ENCODE measurements around the gene MVD.
"Not testable (repeated sequence)": the region's sequence is repeated elsewhere in the genome, so short reads cannot be mapped to it uniquely, and the experiment has no call there.

MVD gene

GRCh38 chr16:88672776-88673175 is 9.9 kb upstream of the MVD start:
- H3K36me3 ChIP-seq = no peaks in the 10 kb centered on the region
- H3K27ac ChIP-seq = no peak overlapping the region
- H3K9me3 ChIP-seq (ENCODE audit: severe bottlenecking) = no peaks in the 10 kb centered on the region
- peak; percentile 40 for DNase-seq
- no peaks in the 10 kb centered on the region for H3K27me3 ChIP-seq (ENCODE audit: insufficient read depth, low read depth, severe bottlenecking)
- peak; percentile 72 for TF ChIP-seq CTCF (IDR thresholded peaks at IDR 0.05; ENCODE audit: low read depth, low read length)
- no peak overlapping the region for H3K4me3 ChIP-seq (ENCODE audit: low read depth, low read length)

- Histone ChIP-seq H3K4me3 (ENCODE audit: low read depth, low read length) (no peak overlapping the region), H3K27me3 (ENCODE audit: insufficient read depth, low read depth, severe bottlenecking) (no peaks in the 10 kb centered on the region), H3K36me3 (no peaks in the 10 kb centered on the region), H3K9me3 (ENCODE audit: severe bottlenecking) (no peaks in the 10 kb centered on the region), H3K27ac (no peak overlapping the region)
- TF ChIP-seq CTCF (IDR thresholded peaks at IDR 0.05; ENCODE audit: low read depth, low read length) = no peak
- no peak for DNase-seq
These were observed 8.9 kb upstream of the MVD start for GRCh38 chr16:88671806-88672205.

GRCh38 chr16:88669980-88670379 is 7.1 kb upstream of the MVD start:
- DNase-seq = no peak
- no peak for TF ChIP-seq CTCF (IDR thresholded peaks at IDR 0.05; ENCODE audit: low read depth, low read length)
- no peaks in the 10 kb centered on the region for H3K36me3 ChIP-seq
- H3K27me3 ChIP-seq (ENCODE audit: insufficient read depth, low read depth, severe bottlenecking) = no peaks in the 10 kb centered on the region
- H3K27ac ChIP-seq = no peak overlapping the region
- H3K9me3 ChIP-seq (ENCODE audit: severe bottlenecking) = no peaks in the 10 kb centered on the region
- no peak overlapping the region for H3K4me3 ChIP-seq (ENCODE audit: low read depth, low read length)

- H3K36me3 ChIP-seq; H3K9me3 ChIP-seq (ENCODE audit: severe bottlenecking); DNase-seq; H3K4me3 ChIP-seq (ENCODE audit: low read depth, low read length); H3K27ac ChIP-seq; H3K27me3 ChIP-seq (ENCODE audit: insufficient read depth, low read depth, severe bottlenecking): not testable (repeated sequence)
These were observed 6.6 kb upstream of the MVD start for GRCh38 chr16:88669493-88669892.

GRCh38 chr16:88667461-88667860 is 4.6 kb upstream of the MVD start:
- Histone ChIP-seq H3K27me3 (ENCODE audit: insufficient read depth, low read depth, severe bottlenecking) (no peaks in the 10 kb centered on the region), H3K4me3 (ENCODE audit: low read depth, low read length) (no peak overlapping the region), H3K27ac (no peak overlapping the region), H3K36me3 (no peaks in the 10 kb centered on the region), H3K9me3 (ENCODE audit: severe bottlenecking) (no peaks in the 10 kb centered on the region)
- TF ChIP-seq CTCF (IDR thresholded peaks at IDR 0.05; ENCODE audit: low read depth, low read length) = no peak
- DNase-seq = no peak

- no peak overlapping the region for H3K4me3 ChIP-seq (ENCODE audit: low read depth, low read length)
- DNase-seq = no peak
- no peak for TF ChIP-seq CTCF (IDR thresholded peaks at IDR 0.05; ENCODE audit: low read depth, low read length)
- no peak overlapping the region for H3K27ac ChIP-seq
- no peaks in the 10 kb centered on the region for H3K9me3 ChIP-seq (ENCODE audit: severe bottlenecking)
- no peaks in the 10 kb centered on the region for H3K27me3 ChIP-seq (ENCODE audit: insufficient read depth, low read depth, severe bottlenecking)
- H3K36me3 ChIP-seq = no peaks in the 10 kb centered on the region
These were observed 2.7 kb upstream of the MVD start for GRCh38 chr16:88665570-88665969.

Data from WERI-Rb-1 (cell line).